ENCODE results near the gene IL12RB2.
A peak's percentile ranks its signal among the peaks of the same experiment; 100 is the strongest.

The IL12RB2 gene

GRCh38 chr1:67430358-67431155, 122.9 kb downstream of the IL12RB2 start, which contains the start of gene SERBP1 (continued):
- TF ChIP-seq REST (tag by site-specific recombination; IDR thresholded peaks at IDR 0.05), result peak; percentile 11; the same call in 1 of the 2 replicates
- TF ChIP-seq ZNF558 (tag by site-specific recombination; IDR thresholded peaks at IDR 0.05), result 0 out of 2 replicates have a peak, but pooled peaks have one; percentile 13
- TF ChIP-seq ZNF48 (tag by site-specific recombination; IDR thresholded peaks at IDR 0.05), result no peak
- no peak for TF ChIP-seq ZNF514 (tag by site-specific recombination; IDR thresholded peaks at IDR 0.05)
- no peak for TF ChIP-seq ZNF426 (tag by site-specific recombination; IDR thresholded peaks at IDR 0.05)
- 0 out of 2 replicates have a peak, but pooled peaks have one; percentile 38 for TF ChIP-seq ZNF777 (tag by site-specific recombination; IDR thresholded peaks at IDR 0.05; ENCODE audit: borderline replicate concordance)

GRCh38 chr1:67431156-67431765, 123.6 kb downstream of the IL12RB2 start:
- Histone ChIP-seq H3K9me3 (ENCODE audit: control insufficient read depth, insufficient read depth, low read depth, low read length) (no peaks in the 10 kb centered on the region), H3K27ac (ENCODE audit: extremely low read depth, low read depth, low read length) (peak overlapping the region; percentile 96), H3K4me1 (ENCODE audit: control insufficient read depth, insufficient read depth, low read length) (peaks cover 9% of the 10 kb centered on the region), H3K36me3 (ENCODE audit: control insufficient read depth in 2 of 2, insufficient read depth in 1 of 2, low read length in 2 of 2) (peaks cover 0 to 29% of the 10 kb centered on the region in 2 experiments; a peak in 1 of 3 replicates), H3K4me3 (ENCODE audit: low read depth, low read length) (peak overlapping the region; percentile 98)
- ChIA-PET POLR2A (interaction anchor here (0.7 to 2.5 kb wide), 8 partner anchors 10 to 69 kb away, joined by 3 to 11 read pairs (median 4); no protein-coding TSS in a partner anchor), CTCF (interaction anchor here (1.3 to 1.7 kb wide), 4 partner anchors 10 to 219 kb away, joined by 3 to 13 read pairs (median 8); no protein-coding TSS in a partner anchor)
- 0 out of 2 replicates have a peak, but pooled peaks have one; percentile 3 for TF ChIP-seq ZNF623 (tag by site-specific recombination; IDR thresholded peaks at IDR 0.05)
- no peak for TF ChIP-seq PATZ1 (tag by site-specific recombination; IDR thresholded peaks at IDR 0.05)
- TF ChIP-seq ZNF148 (tag by site-specific recombination; IDR thresholded peaks at IDR 0.05; ENCODE audit: borderline replicate concordance), result no peak
- TF ChIP-seq ZNF398 (tag by site-specific recombination; IDR thresholded peaks at IDR 0.05), result no peak
- TF ChIP-seq ZNF473 (tag by site-specific recombination; IDR thresholded peaks at IDR 0.05), result no peak
- 0 out of 2 replicates have a peak, but pooled peaks have one; percentile 3 for TF ChIP-seq ZNF394 (tag by site-specific recombination; IDR thresholded peaks at IDR 0.05; ENCODE audit: borderline replicate concordance)
- TF ChIP-seq YY2 (tag by site-specific recombination; IDR thresholded peaks at IDR 0.05), result no peak
- no peak; the same call in 1 of the 2 replicates for TF ChIP-seq ZNF518A (tag by site-specific recombination; conservative IDR thresholded peaks at IDR 0.05; ENCODE audit: low read depth)
- no peak for TF ChIP-seq ZNF654 (tag by site-specific recombination; IDR thresholded peaks at IDR 0.05; ENCODE audit: low read depth)
- TF ChIP-seq ZNF76 (tag by site-specific recombination; IDR thresholded peaks at IDR 0.05; ENCODE audit: borderline replicate concordance, low read depth), result no peak
- no peak for TF ChIP-seq GLI2 (tag by site-specific recombination; IDR thresholded peaks at IDR 0.05; ENCODE audit: borderline replicate concordance, low read depth)

Data from HEK293 (cell line).